ENCODE data around the gene LRRC66. TPM values are rescaled to one million over a fixed set of nuclear protein-coding genes. Genes with fewer than 3 reads are reported as not detected.

LRRC66 gene
- total and polyA plus RNA-seq, 2 of the 13 experiments (the other 11 are each of a cell fraction or from before 2014, with no cell fraction given), result not detected

- DNase-seq (ENCODE audit: low spot score) (no peak), ATAC-seq (no peak), FAIRE-seq (no peak)
- H3K9ac ChIP-seq (ENCODE audit: insufficient read depth, low read depth, low read length), result no peak overlapping the region
- H3K4me1 ChIP-seq (ENCODE audit: insufficient read depth, low read length), result peaks cover 19% of the 10 kb centered on the region
- no peak overlapping the region for H3K4me2 ChIP-seq (ENCODE audit: low read depth, low read length)
- H2AFZ ChIP-seq (ENCODE audit: low read length), result no peak overlapping the region
- WGBS (ENCODE audit: low lambda C conversion rate), result 100% methylated on average over 1 of the region's 1 CpG
- no peaks in the 10 kb centered on the region for H3K27me3 ChIP-seq (ENCODE audit: control insufficient read depth in 1 of 2, insufficient read depth in 2 of 2, low read length in 2 of 2)
- POLR2A ChIA-PET, result no interaction called here
- intact Hi-C loops (cut with micrococcal nuclease; ENCODE audit: unreplicated experiment) (no loop called here), in situ Hi-C loops (cut with HindIII; ENCODE audit: extremely low pct_ligation_motif_present, low pct_unique_long_range_greater_than_20kb) (no loop called here)
- no peaks in the 10 kb centered on the region for H3K9me3 ChIP-seq (ENCODE audit: low read length)
- CTCF ChIA-PET (ENCODE audit: low intra/inter-chr PET ratio, low total read pairs), result no interaction called here
- H3K79me2 ChIP-seq (ENCODE audit: insufficient read depth, low read length), result no peaks in the 10 kb centered on the region
- no TSS peak for BruUV-seq (replicated peaks)
- TF ChIP-seq SP140L (CRISPR knock-in tag; IDR thresholded peaks at IDR 0.05; ENCODE audit: borderline replicate concordance) (no peak), ZNF367 (CRISPR knock-in tag; IDR thresholded peaks at IDR 0.05; ENCODE audit: borderline replicate concordance) (no peak), ZNF839 (CRISPR knock-in tag; IDR thresholded peaks at IDR 0.05; ENCODE audit: borderline replicate concordance) (no peak), ZNF17 (CRISPR knock-in tag; IDR thresholded peaks at IDR 0.05) (no peak), ZNF335 (CRISPR knock-in tag; IDR thresholded peaks at IDR 0.05) (no peak), ZBTB46 (CRISPR knock-in tag; IDR thresholded peaks at IDR 0.05; ENCODE audit: borderline replicate concordance) (no peak), PAXIP1 (CRISPR knock-in tag; conservative IDR thresholded peaks at IDR 0.05) (no peak)
- H3K36me3 ChIP-seq (replicated peaks in 1 of 2; ENCODE audit: control insufficient read depth in 1 of 2, insufficient read depth in 2 of 2, low read length in 2 of 2), result no peaks in the 10 kb centered on the region
- no peaks in the 10 kb centered on the region for H4K20me1 ChIP-seq (ENCODE audit: insufficient read depth, low read length)
- no peak overlapping the region for H3K4me3 ChIP-seq (replicated peaks in 1 of 3; ENCODE audit: insufficient read depth in 1 of 3, low read depth in 2 of 3, low read length in 3 of 3)
- H3K27ac ChIP-seq (ENCODE audit: extremely low read length, insufficient read depth, low read length), result no peak overlapping the region
Measured at GRCh38 chr4:52032005-52032404, 11.8 kb upstream of the LRRC66 start.

Data from HepG2 (cell line).